Mammary epithelial cell (primary cell): ENCODE measurements around the gene PIGH.

Source experiments
- CTCF ChIP-seq, 2 donors: IDR thresholded peaks in 1 of 2; conservative IDR thresholded peaks in 1 of 2; 2 replicates each; pipeline ENCODE4 v1.5.1; 2011 to 2012; ENCODE audit warnings: inconsistent platforms in 2 of 2, low read length in 2 of 2, mild to moderate bottlenecking in 2 of 2, control low read depth in 1 of 2, low read depth in 1 of 2; ENCODE audit not compliant: insufficient read depth in 1 of 2; ENCODE audit errors: extremely low read depth in 1 of 2
- EZH2 ChIP-seq: IDR thresholded peaks from 2 replicates; pipeline ENCODE4 v1.6.1; 2012; ENCODE audit warnings: low read length, inconsistent platforms, borderline replicate concordance

DNA sequence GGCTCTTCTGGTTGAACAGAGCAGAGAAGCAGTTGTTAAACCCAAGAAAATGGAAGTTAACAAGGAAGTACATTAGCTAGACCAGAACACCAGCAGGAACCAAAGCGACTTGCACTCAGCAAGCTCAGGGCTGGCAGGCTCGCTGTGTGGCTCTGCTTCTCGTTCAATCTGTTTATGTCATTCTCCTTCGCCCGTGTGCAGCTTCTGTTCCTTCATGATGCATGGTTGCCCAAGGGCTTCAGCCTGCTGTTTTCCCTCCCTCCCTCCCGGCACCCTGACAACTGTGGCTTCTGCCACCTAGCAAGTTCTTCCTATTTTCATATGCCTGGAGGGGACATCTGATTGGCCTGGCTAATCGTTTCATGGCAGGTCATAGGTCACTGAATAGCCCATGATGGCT is 25.3 kb downstream of the PIGH start:
- TF ChIP-seq CTCF (conservative IDR thresholded peaks at IDR 0.05 in 1 of 2, IDR thresholded peaks at IDR 0.05 in 1 of 2; ENCODE audit: extremely low read depth in 1 of 2, insufficient read depth in 1 of 2, low read depth in 1 of 2, low read length in 2 of 2), result no peak
- no peak for TF ChIP-seq EZH2
